ENCODE data around the gene DAO.

The DAO gene

GRCh38 chr12:108835860-108836634 lies 43.8 kb upstream of the DAO start:
- no peak overlapping the region for H3K4me3 ChIP-seq (ENCODE audit: low read depth, low read length)
- no peak for DNase-seq (ENCODE audit: low read depth, low spot score)
- in situ Hi-C loops (cut with HindIII; ENCODE audit: low sequenced_read_pairs), result no loop called here
- TF ChIP-seq CTCF (IDR thresholded peaks at IDR 0.05; ENCODE audit: low read depth, low read length), result no peak

GRCh38 chr12:108837239-108837638 lies 42.7 kb upstream of the DAO start:
- peak; percentile 31 for DNase-seq (ENCODE audit: low read depth, low spot score)
- H3K4me3 ChIP-seq (ENCODE audit: low read depth, low read length), result no peak overlapping the region
- in situ Hi-C loops (cut with HindIII; ENCODE audit: low sequenced_read_pairs), result no loop called here
- no peak for TF ChIP-seq CTCF (IDR thresholded peaks at IDR 0.05; ENCODE audit: low read depth, low read length)

- in situ Hi-C loops (cut with HindIII; ENCODE audit: low sequenced_read_pairs), result no loop called here
- DNase-seq (ENCODE audit: low read depth, low spot score), result no peak
- no peak overlapping the region for H3K4me3 ChIP-seq (ENCODE audit: low read depth, low read length)
- TF ChIP-seq CTCF (IDR thresholded peaks at IDR 0.05; ENCODE audit: low read depth, low read length), result no peak
Observed at GRCh38 chr12:108837680-108838079, 42.2 kb upstream of the DAO start.

- no peak overlapping the region for H3K4me3 ChIP-seq (ENCODE audit: low read depth, low read length)
- peak; percentile 100 for DNase-seq (ENCODE audit: low read depth, low spot score)
- in situ Hi-C loops (cut with HindIII; ENCODE audit: low sequenced_read_pairs), result no loop called here
- no peak for TF ChIP-seq CTCF (IDR thresholded peaks at IDR 0.05; ENCODE audit: low read depth, low read length)
Observed at GRCh38 chr12:108838194-108839017, 41.5 kb upstream of the DAO start.

- peak; percentile 69 for DNase-seq (ENCODE audit: low read depth, low spot score)
- no peak for TF ChIP-seq CTCF (IDR thresholded peaks at IDR 0.05; ENCODE audit: low read depth, low read length)
- no peak overlapping the region for H3K4me3 ChIP-seq (ENCODE audit: low read depth, low read length)
- in situ Hi-C loops (cut with HindIII; ENCODE audit: low sequenced_read_pairs), result no loop called here
Observed at GRCh38 chr12:108839018-108839889, 40.6 kb upstream of the DAO start.

- in situ Hi-C loops (cut with HindIII; ENCODE audit: low sequenced_read_pairs), result no loop called here
- TF ChIP-seq CTCF (IDR thresholded peaks at IDR 0.05; ENCODE audit: low read depth, low read length), result no peak
- DNase-seq (ENCODE audit: low read depth, low spot score), result no peak
- H3K4me3 ChIP-seq (ENCODE audit: low read depth, low read length), result no peak overlapping the region
Observed at GRCh38 chr12:108839890-108840230, 40.0 kb upstream of the DAO start.
